ENCODE data around the gene CCDC81.
"Not testable (repeated sequence)": the region's sequence is repeated elsewhere in the genome, so short reads cannot be mapped to it uniquely, and the experiment has no call there.

The CCDC81 gene

DNA sequence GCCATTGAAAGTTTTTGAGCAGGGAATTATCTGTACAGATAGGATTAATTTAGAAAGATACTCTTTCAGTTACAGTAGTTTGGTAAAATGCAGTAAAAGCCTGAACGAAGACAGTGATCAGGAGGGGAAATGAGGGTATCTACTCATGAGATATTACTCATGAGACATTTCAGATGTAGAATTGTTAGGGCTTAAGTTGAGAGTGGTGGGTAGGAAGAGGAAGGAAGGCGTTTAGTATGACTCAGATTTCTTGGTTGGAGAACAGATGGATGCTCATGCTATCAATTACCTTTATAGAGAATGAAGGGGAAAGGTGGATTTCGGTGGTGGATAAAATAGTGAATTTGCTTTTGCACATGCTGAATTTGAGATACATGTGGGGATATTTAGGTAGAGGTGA is 15.8 kb downstream of the CCDC81 start:
- DNase-seq: no peak

DNA sequence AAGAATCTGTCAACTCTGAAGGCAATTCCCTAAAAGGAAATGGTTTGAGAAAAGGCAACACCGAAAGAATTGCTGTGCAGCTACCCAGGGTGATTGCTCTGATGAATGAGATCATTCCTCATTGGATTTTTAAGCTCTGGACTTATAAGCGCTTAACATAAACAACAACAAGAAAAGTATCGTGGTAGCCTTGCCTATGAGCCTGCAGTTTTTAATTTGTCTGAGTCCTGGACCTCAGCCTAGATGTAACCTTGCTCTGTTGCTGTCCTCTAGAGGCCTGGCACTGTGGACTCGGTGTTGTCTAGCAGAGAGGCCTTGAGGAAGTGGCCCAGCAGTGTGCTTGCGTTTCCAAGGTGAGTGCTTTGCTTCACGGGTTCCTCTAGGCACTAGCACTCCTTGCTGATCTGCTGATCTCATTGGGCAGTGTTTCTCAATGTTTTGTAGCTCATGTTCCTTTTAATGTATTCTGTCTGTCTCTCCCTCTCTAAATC is 20.4 kb downstream of the CCDC81 start:
- DNase-seq: no peak

DNA sequence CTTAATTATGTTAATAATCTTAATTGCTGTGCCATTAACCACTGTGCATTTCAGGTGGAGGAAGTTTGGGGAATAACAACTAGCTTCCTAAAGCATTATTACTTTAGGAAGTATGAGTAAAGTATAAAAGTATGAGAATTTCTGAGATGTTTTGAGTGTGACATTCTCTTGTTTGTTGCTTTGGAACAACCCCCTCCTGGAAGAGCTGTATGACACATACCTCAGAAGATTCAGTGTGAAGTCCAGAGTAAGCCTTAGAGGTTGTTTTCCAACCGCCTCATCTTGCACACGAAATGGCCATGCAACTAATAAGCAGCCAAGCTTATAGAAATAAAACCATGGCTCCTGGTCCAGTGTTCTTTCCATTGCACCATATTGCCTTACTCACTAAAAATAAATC is 21.7 kb downstream of the CCDC81 start:
- no peak for DNase-seq

DNA sequence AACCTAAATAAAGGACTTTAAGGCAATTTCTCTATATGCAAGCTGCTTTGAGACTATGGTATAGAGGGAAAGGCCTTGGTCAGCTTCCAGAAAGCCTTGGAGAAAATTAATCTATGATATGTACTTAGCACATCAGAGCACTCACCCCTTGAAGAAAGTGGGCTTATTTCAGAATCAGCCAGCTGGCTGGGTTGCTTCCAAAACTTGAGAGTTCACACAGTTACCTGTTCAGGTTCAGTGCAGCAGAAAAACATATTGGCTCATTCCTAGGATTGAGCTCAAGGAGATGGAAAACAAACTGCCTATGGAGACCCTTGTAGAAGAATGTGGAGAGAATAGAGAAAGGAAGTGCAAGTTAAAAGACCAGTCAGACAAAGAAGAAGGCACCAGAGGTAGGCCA is 22.7 kb downstream of the CCDC81 start:
- no peak for DNase-seq

DNA sequence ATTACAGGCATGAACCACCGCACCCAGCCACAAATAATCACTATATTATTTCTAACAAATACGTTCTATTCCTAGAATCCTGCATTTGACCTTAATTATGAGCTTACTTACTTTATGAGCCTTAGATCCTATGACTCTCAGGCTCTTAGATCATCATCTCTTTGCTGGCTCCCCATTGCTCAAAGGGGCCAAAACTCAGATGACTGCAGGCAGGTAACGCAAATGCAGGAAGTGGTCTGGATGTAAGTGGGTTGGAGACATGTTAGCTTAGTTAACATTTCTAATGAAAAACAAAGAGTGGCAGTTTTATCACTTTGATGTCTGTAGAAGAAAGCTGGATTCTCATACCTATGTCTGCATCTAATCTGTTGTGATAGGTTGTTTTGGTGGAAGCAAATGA is 23.4 kb downstream of the CCDC81 start:
- no peak for DNase-seq

DNA sequence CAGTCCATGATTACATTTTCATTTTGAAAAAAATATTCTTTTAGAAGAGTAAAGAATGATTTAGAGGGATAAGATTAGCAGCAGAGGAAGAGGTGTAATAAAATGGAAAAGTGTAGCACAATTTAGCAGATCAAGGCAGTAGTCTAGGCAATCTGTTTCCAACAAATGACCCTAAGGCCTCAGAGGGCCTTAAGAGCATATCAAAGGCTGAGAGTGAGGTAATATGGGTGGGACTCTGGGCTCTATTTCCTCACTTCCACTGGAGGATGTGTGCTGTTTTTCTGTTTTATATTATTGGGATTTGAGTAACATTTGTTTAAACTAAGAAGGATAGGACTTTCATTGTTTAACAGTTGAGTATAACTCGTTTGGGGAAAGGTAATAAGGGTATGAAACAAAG is 28.8 kb downstream of the CCDC81 start:
- DNase-seq: no peak

DNA sequence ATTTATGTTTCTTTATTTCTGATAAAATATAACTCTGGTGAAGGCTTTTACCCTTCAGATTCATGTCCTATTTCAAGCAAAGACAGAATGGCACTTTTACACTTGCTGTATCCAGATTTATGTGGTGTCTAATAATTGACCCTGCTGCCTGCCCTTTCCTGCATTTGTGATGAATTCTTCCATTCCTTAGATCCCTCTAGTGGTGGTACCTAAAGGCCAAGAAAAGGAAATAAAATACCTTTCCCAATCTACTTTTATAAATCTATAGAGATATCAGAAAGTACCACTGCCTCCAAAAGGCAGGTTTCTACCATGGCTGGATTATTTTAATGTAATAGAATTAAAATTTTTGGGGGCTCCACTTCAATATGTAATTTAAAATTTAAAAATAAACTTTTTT is 34.2 kb downstream of the CCDC81 start:
- no peak for DNase-seq

DNA sequence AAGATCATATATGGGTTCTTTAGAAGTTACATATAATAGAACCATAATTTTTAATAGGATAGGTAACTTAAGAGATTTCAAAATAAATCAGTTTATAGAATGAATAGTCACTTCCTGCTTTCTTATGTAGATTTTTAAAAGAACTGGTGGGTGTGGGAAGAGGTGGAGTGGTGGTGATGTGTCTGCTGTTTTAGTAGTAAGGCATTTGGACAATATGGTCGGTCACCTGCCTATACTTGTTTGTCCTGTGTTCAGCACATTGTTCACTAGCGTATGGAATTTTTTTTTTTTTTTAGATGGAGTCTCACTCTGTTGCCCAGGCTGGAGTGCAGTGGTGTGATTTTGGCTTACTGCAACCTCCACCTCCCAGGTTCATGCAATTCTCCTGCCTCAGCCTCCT is 39.3 kb downstream of the CCDC81 start:
- no peak for DNase-seq

DNA sequence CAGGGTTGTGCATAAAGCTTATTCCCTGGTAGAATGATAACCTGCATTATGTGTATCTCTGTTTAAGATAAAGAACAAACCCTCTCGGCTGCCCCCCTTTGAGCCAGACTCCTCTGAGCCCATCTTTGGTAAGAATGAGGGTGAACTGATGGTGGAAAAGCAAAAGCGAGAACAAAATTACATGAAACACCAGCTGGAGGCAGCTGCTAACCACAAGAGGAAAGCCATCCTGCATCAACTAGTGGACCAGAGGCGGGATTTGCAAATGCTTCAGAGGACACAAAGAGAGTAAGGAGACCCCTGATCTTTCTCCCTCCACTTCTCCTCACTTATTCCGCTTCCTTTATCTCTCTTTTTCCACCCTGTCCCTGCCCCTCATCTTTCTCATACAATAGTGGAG is 40.3 kb downstream of the CCDC81 start:
- no peak for DNase-seq

DNA sequence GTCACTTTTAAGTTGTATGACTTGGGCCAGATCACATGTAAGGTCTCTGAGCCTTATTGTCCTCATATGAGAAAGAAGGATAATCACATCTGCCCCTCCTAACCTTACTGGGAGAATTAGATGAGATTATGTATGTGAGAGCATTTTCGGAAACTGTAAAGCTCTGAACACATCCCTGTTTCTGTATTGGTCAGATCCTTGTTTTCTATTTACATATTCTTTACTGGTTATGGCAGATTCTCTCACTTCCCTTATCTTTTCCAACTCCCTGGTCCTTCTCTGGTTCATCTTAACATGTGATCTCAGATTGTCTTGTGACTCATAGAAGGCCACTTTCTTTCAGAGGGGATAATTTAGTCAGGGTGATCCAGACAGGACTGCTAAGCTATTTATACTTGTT is 41.8 kb downstream of the CCDC81 start:
- no peak for DNase-seq

DNA sequence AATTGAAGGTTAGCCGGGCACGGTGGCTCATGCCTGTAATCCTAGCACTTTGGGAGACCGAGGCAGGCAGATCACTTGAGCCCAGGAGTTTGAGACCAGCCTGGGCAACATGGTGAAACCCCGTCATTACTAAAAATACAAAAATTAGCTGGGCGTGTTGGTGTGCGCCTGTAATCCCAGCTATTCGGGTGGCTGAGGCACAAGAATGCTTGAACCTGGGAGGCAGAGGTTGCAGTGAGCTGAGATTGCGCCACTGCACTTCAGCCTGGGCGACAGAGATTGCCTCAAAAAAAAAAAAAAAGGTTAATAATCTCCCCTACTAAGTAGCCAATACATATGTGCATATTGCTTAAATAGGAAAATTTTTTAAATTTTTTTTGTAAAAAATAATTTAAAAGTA is 42.3 kb downstream of the CCDC81 start:
- DNase-seq: not testable (repeated sequence)

DNA sequence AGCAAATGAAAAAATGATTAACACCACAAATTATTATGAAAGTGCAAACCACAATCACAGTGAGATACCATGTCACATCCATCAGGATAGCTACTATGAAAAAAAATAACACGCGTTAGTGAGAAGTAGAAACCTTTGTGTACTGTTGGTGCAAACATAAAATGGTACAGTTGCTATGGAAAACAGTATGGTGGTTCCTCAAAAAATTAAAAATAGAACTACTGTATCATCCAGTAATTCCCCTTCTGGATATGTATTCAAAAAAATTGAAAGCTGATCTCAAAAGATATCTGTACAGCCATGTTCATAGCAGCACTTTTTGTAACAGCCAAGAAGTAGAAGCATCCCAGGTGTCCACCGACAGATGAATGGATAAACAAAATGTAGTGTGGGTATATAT is 43.4 kb downstream of the CCDC81 start:
- DNase-seq: no peak

DNA sequence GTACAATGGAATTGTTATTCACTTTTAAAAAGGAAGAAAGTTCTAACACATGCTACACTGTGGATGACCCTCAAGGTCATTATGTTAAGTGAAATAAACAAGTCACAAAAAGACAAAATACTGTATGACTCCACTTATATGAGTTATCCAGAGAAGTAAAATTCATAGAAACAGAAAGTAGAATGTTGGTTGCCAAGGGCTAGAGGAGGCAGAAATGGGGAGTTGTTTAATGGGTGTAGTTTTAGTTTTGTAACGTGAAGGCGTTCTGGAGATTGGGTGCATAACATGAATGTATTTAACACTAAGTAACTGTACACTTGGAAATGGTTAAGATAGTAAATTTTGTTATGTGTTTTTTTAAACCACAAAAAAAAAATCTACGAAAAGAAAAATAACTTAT is 43.8 kb downstream of the CCDC81 start:
- DNase-seq: no peak

DNA sequence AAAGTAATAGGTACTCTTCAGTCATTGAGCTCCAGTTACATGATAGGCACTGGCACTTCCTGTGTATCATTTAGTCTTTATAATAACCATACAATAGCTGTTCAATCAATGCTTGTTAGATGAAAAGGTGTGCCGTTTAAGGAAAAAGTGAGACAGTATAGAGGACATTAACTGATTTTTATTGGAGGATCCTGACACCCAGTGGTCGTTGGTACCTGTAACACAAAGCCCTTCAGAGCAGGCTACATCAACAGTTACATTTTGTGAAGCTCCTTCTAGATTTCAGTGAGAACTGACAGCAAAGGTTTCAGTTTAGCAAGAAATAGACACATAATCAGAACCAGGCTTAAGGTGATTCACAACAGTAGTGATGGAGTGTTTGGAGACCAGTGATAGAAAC is 44.2 kb downstream of the CCDC81 start:
- no peak for DNase-seq

DNA sequence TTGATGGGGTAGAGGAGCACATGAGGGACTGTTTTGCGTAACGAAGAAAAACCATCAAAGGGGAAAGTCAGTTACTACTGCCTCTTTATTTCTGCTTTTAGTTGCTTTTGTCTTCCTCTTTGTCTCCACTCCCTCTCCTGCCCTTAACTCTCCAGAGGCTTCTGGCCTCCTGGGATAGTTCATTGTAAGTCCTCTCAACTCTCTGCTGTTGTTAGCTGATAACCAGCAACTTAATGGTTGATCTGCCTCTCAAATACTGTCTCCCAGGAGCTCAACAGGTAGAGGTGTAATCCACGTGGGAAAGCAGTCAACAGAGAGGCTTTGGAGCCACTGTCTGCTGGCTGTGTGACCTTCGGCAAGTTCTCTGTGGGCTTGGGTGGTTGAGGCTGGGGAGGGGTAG is 47.3 kb downstream of the CCDC81 start:
- DNase-seq: no peak

DNA sequence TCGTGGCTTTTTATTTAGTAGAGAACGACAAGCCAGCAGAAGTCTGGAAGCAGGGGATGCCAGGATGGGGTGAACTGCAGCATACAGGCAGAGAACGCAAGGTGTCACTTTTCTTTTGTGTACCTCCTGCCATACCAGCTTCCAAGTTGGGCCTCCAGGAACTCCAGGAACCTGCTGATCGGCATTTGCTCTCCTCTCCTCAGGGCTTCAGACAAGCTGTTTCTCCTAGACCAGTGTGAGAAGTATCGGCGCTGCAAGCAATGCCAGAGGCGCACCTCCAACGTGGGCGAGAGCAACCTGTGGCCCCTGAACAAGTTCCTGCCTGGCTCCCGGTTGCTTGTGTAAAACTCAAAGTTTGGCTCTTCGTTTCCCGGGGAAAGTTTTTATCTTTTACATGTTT is 47.7 kb downstream of the CCDC81 start:
- no peak for DNase-seq

DNA sequence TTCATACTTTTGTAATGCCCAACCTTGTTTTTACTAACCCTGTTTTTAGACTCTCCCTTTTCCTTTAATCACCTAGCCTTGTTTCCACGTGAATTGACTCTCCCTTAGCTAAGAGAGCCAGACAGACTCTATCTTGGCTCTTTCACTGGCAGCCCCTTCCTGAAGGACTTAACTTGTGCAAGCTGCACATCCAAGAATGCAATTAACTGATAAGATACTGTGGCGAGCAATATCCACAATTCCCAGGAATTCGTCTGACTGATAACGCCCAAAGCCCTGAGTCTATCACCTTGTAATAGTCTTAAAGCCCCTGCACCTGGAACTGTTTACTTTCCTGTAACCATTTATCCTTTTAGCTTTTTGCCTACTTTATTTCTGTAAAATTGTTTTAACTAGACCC is 48.8 kb downstream of the CCDC81 start:
- DNase-seq: not testable (repeated sequence)

DNA sequence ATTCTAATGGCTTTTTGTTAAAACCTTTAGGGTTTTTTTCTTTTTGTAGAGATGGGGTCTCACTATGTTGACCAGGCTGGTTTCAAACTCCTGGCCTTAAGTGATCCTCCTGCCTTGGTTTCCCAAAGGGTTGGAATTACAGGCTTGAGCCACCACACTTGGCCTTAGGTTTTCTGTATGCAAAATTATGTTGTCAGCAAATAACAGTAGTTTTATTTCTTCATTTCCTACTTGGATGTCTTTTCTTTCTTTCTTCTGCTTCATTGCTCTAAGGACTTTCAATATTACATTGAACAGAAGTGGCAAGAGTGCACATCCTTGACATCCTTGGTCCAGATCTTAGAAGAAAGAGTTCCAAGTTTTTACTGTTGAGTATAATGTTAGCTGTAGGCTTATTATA is 52.8 kb downstream of the CCDC81 start:
- DNase-seq: no peak

DNA sequence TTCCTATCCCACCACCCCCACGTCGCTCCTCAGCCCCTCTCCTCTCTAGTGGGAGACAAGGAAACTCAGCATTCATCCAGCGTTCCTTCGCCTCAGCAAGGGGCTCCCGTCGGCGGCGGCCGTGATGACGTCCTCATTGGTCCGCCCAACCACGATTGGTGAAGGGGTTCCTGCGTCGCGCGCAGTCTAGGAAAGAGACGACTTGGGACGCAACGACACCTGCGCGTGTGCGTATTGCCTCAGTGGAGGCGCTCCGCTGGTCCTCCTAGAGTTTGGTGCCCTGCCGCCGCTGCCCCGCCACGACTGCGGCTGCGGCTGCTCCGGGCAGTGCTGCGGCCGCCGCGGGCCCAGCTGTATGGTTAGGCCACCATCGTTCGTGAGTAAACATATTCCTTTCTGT is 56.6 kb downstream of the CCDC81 start:
- DNase-seq: no peak

DNA sequence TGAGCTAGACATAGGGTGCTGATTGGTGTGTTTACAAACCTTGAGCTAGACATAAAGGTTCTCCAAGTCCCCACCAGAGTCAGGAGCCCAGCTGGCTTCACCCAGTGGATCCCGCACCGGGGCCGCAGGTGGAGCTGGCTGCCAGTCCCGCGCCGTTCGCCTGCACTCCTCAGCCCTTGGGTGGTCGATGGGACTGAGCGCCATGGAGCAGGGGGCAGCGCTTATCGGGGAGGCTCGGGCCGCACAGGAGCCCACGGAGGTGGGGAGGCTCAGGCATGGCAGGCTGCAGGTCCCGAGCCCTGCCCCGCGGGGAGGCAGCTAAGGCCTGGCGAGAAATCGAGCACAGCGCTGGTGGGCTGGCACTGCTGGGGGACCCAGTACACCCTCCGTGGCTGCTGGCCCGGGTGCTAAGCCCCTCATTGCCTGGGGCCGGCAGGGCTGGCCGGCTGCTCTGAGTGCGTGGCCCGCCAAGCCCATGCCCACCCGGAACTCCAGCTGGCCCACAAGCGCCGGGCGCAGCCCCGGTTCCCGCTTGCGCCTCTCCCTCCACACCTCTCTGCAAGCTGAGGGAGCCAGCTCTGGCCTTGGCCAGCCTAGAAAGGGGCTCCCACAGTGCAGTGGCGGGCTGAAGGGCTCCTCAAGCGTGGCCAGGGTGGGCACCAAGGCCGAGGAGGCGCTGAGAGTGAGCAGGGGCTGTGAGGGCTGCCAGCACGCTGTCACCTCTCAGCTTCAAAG is 58.8 kb downstream of the CCDC81 start:
- not testable (repeated sequence) for DNase-seq

DNA sequence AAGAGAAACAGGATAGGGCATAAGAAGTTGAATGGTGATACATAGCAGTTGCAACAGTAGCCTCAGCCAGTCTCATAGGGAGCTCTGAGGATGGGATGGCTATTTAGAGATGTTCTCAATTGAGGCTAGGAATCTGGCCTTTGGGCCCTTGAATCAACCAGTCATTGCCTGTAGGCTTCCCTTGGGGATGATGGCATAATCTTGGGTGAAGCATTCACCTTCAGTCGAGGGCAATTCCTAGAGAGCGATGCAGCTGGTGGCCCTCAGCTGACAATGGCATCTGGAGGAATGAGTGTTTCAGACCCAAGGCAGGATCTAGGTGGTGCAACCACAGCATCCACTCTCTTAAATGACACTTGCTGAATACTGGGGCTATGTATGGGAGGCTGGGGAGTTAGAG is 61.0 kb downstream of the CCDC81 start:
- no peak for DNase-seq

DNA sequence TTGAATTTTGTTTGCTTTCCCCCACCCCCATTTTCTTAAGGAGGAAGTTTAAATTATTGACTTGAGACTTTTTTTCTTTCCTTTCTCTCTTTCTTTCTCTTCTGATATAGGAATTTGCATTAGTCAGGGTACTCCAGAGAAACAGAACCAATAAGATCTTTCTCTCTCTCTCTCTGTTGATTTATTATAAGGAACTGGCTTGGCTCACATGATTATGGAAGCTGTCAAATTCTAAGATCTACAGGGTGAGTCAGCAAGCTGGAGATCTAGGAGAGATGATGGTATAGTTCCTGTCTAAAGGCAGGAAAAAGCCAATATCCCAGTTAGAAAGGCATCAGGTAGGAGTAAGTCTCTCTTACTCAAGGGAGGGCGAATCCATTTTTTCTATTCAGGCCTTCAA is 64.0 kb downstream of the CCDC81 start:
- DNase-seq: no peak

DNA sequence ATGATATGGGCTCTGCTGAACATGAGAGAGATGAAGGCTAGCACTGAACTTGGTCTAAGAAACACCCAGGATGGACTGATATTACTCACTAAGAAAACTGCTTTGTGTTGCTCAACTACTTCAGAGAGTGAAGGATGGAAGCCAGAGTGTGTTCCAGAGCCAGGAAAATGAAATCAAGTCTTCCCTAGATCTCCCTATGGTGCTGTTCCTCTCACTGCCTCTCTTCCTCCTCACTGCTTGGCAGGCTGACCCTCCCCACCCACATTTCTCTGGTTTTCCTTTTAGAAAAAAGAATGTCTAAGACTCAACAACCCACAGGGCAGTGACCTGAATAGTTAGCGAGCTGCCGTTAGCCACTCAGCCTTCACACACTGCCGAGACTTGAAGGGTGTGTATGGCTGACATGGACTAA is 65.6 kb downstream of the CCDC81 start:
- no peak for DNase-seq

DNA sequence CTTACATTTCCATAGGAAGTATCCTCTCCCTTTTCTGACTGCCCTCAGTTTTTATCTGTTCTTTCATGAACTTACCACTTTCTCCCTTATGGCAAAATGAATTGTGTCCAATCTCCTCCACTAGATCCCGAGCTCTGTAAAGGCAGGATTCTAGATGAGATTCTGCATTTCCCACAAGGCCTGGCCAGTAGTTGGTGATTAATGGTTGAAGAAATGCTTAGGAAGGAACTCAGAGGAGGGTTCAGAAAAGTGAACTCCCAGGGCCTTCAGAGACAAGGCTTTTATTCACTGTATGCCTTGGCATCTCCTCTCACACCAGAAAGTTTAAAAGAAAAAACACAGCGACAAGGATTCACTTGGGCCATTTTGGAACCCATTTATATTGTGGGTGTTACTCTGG is 66.2 kb downstream of the CCDC81 start:
- DNase-seq: no peak

DNA sequence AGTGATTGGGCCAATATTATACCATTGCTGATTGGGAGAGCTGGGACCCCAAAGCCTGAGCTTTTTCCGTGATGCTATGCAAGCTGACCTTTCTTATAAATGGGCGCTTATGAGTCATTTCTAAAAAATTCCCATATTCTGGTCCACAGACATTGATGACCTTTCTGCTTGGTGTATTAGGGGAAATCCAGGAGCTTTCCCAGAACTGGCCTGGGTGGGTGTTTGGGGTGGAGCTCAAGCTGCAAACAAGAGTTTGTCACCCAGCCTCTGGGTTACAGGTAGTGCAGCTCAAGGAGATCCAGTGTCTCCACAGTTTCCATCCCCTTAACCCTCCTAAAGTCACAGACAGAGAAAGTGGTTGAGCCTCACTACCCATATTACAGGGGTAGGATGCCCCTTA is 67.7 kb downstream of the CCDC81 start:
- DNase-seq: no peak
